Measurements from ENCODE around the gene BSND.

The BSND gene

GRCh38 chr1:54989968-54990810 lies 8.5 kb upstream of the BSND start:
- H3K27me3 Mint-ChIP-seq (ENCODE audit: low read depth): peaks cover 35% of the 10 kb centered on the region
- H3K36me3 Mint-ChIP-seq (ENCODE audit: low read depth): no peaks in the 10 kb centered on the region
- TF ChIP-seq CTCF (IDR thresholded peaks at IDR 0.05; ENCODE audit: unreplicated experiment in 3 of 3): no peak
- no peaks in the 10 kb centered on the region for H3K9me3 Mint-ChIP-seq
- no peak overlapping the region for H3K4me3 Mint-ChIP-seq
- H3K27ac Mint-ChIP-seq: no peak overlapping the region
- H3K4me1 Mint-ChIP-seq: peaks cover 16% of the 10 kb centered on the region

- no peak for TF ChIP-seq CTCF (IDR thresholded peaks at IDR 0.05; ENCODE audit: unreplicated experiment in 3 of 3)
- Mint-ChIP-seq H3K4me3 (no peak overlapping the region), H3K4me1 (peaks cover 22% of the 10 kb centered on the region), H3K27me3 (ENCODE audit: low read depth) (peaks cover 37% of the 10 kb centered on the region), H3K36me3 (ENCODE audit: low read depth) (no peaks in the 10 kb centered on the region), H3K27ac (peak overlapping the region in 1 of 3 experiments; percentile 33), H3K9me3 (no peaks in the 10 kb centered on the region)
Observed at GRCh38 chr1:54990916-54991315, 7.8 kb upstream of the BSND start.

GRCh38 chr1:54991939-54992338 lies 6.8 kb upstream of the BSND start:
- Mint-ChIP-seq H3K4me1 (peaks cover 21% of the 10 kb centered on the region), H3K9me3 (peaks cover 3% of the 10 kb centered on the region), H3K4me3 (no peak overlapping the region), H3K27ac (no peak overlapping the region), H3K27me3 (ENCODE audit: low read depth) (peaks cover 47% of the 10 kb centered on the region), H3K36me3 (ENCODE audit: low read depth) (no peaks in the 10 kb centered on the region)
- no peak for TF ChIP-seq CTCF (IDR thresholded peaks at IDR 0.05; ENCODE audit: unreplicated experiment in 3 of 3)

- Mint-ChIP-seq H3K4me1 (peaks cover 15% of the 10 kb centered on the region), H3K9me3 (peaks cover 3% of the 10 kb centered on the region), H3K27me3 (ENCODE audit: low read depth) (peaks cover 55% of the 10 kb centered on the region), H3K36me3 (ENCODE audit: low read depth) (no peaks in the 10 kb centered on the region), H3K27ac (no peak overlapping the region), H3K4me3 (no peak overlapping the region)
- no peak for TF ChIP-seq CTCF (IDR thresholded peaks at IDR 0.05; ENCODE audit: unreplicated experiment in 3 of 3)
Observed at GRCh38 chr1:54993140-54993539, 5.6 kb upstream of the BSND start.

GRCh38 chr1:54994355-54994990 lies 4.3 kb upstream of the BSND start:
- Mint-ChIP-seq H3K36me3 (ENCODE audit: low read depth) (no peaks in the 10 kb centered on the region), H3K27me3 (ENCODE audit: low read depth) (peaks cover 68% of the 10 kb centered on the region), H3K4me1 (peaks cover 15% of the 10 kb centered on the region), H3K9me3 (peaks cover 3% of the 10 kb centered on the region), H3K27ac (peak overlapping the region in 1 of 3 experiments; percentile 85), H3K4me3 (peak overlapping the region in 1 of 3 experiments; percentile 1)
- no peak for TF ChIP-seq CTCF (IDR thresholded peaks at IDR 0.05; ENCODE audit: unreplicated experiment in 3 of 3)
